K562 (cell line): ENCODE results near the gene KLHL22. TPM values are rescaled to one million over a fixed set of nuclear protein-coding genes. Genes with fewer than 3 reads are reported as not detected.
A peak's percentile ranks its signal among the peaks of the same experiment; 100 is the strongest.

Source experiments
- ATF4 ChIP-seq: fragments of 450-650 bp; formaldehyde crosslinking; IDR thresholded peaks from 2 replicates; pipeline ENCODE4 v1.4.0; 2022; ENCODE audit warnings: mild to moderate bottlenecking, moderate library complexity
- HSF4 ChIP-seq: fragments of 250-450 bp; sonication (Bioruptor Pico); IDR thresholded peaks from 2 replicates; pipeline ENCODE4 v2.1.2; 2022; ENCODE audit warnings: mild to moderate bottlenecking, moderate library complexity, borderline replicate concordance
- MYNN ChIP-seq, 2 experiments: sonication (generic); formaldehyde crosslinking in 1 of 2; IDR thresholded peaks; 2 replicates each; pipeline versions ENCODE4 v1.5.0 to v1.6.1; 2016 to 2020; ENCODE audit warnings: antibody characterized with exemption in 1 of 2, missing genetic modification reagents in 1 of 2
- NFYB ChIP-seq: IDR thresholded peaks from 2 replicates; pipeline ENCODE4 v1.6.1; 2011; ENCODE audit warnings: mild to moderate bottlenecking, moderate library complexity; ENCODE audit not compliant: insufficient read length; ENCODE audit errors: extremely low read depth
- PRDM10 ChIP-seq: fragments of 450-650 bp; IDR thresholded peaks from 2 replicates; pipeline ENCODE4 v1.6.1; 2018; ENCODE audit not compliant: partially characterized antibody
- ZNF165 ChIP-seq: fragments of 250-450 bp; sonication (Bioruptor Pico); IDR thresholded peaks from 2 replicates; pipeline ENCODE4 v1.4.0; 2020; ENCODE audit warnings: borderline replicate concordance
- ZNF3 ChIP-seq: fragments of 250-450 bp; sonication (Bioruptor Pico); IDR thresholded peaks from 2 replicates; pipeline ENCODE4 v1.5.0; 2021; ENCODE audit warnings: mild to moderate bottlenecking, moderate library complexity
- polyA plus RNA-seq, 8 experiments: library from polyadenylated mRNA; depleted of rRNA in 4 of 8; stranded (reverse) in 5 of 8; unstranded in 3 of 8; fragments of >200 nt; fragmentation: Nextera tagmentation in 2 of 8; fragmentation: Illumina TruSeq in 1 of 8; extraction: Ambion mirVana in 2 of 8; extraction: Trizol in 1 of 8; gene quantifications; 2 replicates each; pipeline versions ENCODE4 v1.2.1 to v1.2.3, GENCODE V29; 2011 to 2014; ENCODE audit warnings: inconsistent platforms in 1 of 8, missing spikeins in 1 of 8
- total RNA-seq, 7 experiments: library from RNA; depleted of rRNA in 6 of 7; stranded (reverse); fragments of >200 nt in 6 of 7; fragmentation: Illumina TruSeq in 2 of 7; extraction: Trizol in 2 of 7; gene quantifications; 2 replicates each; pipeline versions ENCODE4 v1.2.1 to v1.2.3, GENCODE V29; 2011 to 2021; ENCODE audit warnings: low replicate concordance in 1 of 7
- TF ChIP-seq, protein P1 (sequence below): sonication (generic); formaldehyde crosslinking; IDR thresholded peaks from 2 replicates; pipeline ENCODE4 v1.8.0; 2023; ENCODE audit warnings: mild to moderate bottlenecking, missing genetic modification reagents

KLHL22 gene
- total and polyA plus RNA-seq, 9 of the 15 experiments (the other 6 are each of a cell fraction or from before 2014, with no cell fraction given), result 1.3 to 25.6 (median 15.2) TPM

DNA sequence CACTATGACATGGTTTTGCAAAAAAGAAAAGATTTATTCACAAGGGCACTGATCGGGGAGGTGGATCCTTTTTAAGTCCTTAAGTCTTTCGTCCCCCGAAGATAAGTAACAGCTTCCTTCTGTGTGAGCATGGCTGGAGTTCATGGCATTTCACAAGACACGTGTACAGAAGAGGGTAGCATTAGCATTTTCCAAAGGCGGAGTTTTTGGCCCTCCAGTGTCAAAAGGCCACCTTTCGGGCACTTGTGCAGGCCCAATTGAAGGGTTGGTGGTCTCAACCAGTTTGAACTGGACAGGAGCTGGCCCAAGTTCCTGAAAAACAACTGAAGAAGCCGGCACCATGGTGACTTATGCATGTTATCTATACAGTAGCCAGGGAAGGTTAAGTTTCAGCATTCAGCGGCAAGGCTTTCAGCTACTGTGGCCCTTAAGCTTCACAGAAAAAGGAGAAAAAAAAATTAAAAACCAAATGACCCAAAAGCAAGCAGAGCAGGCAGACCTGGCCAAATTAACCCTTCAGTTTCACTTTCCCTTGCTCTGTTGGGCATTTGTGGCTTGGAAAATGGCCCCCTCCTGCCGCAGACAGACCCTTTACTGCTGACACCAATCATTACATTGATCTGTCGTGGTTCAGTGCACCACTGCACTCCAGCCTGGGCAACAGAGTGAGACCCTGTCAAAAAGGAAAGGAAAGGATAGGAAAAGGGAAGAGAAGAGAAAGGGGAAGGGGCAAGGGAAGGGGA lies 83.0 kb downstream of the KLHL22 start (continued):
- no peak for TF ChIP-seq PRDM10
- TF ChIP-seq ZNF3 (CRISPR knock-in tag), result no peak
- TF ChIP-seq ZNF165 (CRISPR knock-in tag), result 0 out of 2 replicates have a peak, but pooled peaks have one; percentile 35
- TF ChIP-seq NFYB, result no peak
- TF ChIP-seq ATF4, result no peak
- TF ChIP-seq HSF4 (CRISPR knock-in tag), result 0 out of 2 replicates have a peak, but pooled peaks have one; percentile 49
- no peak for TF ChIP-seq MYNN (IDR thresholded peaks at IDR 0.05)
- no peak for TF ChIP-seq MYNN (CRISPR knock-in tag; IDR thresholded peaks at IDR 0.05)
- TF ChIP-seq, protein P1, sequence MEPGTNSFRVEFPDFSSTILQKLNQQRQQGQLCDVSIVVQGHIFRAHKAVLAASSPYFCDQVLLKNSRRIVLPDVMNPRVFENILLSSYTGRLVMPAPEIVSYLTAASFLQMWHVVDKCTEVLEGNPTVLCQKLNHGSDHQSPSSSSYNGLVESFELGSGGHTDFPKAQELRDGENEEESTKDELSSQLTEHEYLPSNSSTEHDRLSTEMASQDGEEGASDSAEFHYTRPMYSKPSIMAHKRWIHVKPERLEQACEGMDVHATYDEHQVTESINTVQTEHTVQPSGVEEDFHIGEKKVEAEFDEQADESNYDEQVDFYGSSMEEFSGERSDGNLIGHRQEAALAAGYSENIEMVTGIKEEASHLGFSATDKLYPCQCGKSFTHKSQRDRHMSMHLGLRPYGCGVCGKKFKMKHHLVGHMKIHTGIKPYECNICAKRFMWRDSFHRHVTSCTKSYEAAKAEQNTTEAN (CRISPR knock-in tag), result no peak
